GM06990 (cell line): ENCODE results near the gene B3GAT1.

Source experiments
- DNase-seq: peaks from one replicate; pipeline ENCODE4 v3.0.0-alpha.2; 2011; ENCODE audit not compliant: insufficient read length; ENCODE audit errors: extremely low read depth
- H3K27me3 ChIP-seq: replicated peaks from 2 replicates; pipeline ENCODE4 v1.6.0; 2011; ENCODE audit warnings: low read length; ENCODE audit not compliant: control insufficient read depth, insufficient read depth
- H3K36me3 ChIP-seq: 2 replicates; pipeline ENCODE4 v1.5.1; 2011; ENCODE audit warnings: low read length; ENCODE audit not compliant: control insufficient read depth, insufficient read depth
- H3K4me3 ChIP-seq: replicated peaks from 2 replicates; pipeline ENCODE4 v1.5.1; 2011; ENCODE audit warnings: low read depth, mild to moderate bottlenecking, control low read depth, low read length
- TF ChIP-seq, protein P1 (sequence below): IDR thresholded peaks from 2 replicates; pipeline ENCODE4 v1.5.1; 2011; ENCODE audit warnings: low read length, control low read depth, mild to moderate bottlenecking, inconsistent platforms; ENCODE audit not compliant: insufficient read depth, poor library complexity, severe bottlenecking

The B3GAT1 gene

DNA sequence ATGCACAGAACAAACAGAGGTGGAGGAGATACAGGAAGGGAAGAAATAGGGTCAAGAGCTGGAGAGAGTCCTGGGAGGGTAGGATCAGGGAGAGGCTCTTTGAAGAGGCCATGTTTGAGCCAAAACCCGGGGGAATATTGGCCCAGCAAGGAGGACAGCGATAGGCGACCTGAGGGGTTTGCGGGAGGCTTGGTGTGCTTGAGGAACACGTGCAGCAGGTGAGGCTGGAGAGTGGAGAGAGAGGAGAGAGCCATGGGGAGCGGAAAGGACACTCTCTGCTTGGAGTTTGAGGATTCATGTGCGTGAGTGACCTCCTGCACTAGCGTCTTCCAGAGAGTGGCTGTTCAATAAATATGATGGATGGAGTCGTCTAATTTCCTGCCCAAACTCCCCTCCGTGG is 4.7 kb upstream of the B3GAT1 start:
- Histone ChIP-seq H3K27me3 (no peaks in the 10 kb centered on the region; the same call in none of the 2 replicates), H3K4me3 (no peak overlapping the region), H3K36me3 (no peaks in the 10 kb centered on the region)
- TF ChIP-seq, protein P1, sequence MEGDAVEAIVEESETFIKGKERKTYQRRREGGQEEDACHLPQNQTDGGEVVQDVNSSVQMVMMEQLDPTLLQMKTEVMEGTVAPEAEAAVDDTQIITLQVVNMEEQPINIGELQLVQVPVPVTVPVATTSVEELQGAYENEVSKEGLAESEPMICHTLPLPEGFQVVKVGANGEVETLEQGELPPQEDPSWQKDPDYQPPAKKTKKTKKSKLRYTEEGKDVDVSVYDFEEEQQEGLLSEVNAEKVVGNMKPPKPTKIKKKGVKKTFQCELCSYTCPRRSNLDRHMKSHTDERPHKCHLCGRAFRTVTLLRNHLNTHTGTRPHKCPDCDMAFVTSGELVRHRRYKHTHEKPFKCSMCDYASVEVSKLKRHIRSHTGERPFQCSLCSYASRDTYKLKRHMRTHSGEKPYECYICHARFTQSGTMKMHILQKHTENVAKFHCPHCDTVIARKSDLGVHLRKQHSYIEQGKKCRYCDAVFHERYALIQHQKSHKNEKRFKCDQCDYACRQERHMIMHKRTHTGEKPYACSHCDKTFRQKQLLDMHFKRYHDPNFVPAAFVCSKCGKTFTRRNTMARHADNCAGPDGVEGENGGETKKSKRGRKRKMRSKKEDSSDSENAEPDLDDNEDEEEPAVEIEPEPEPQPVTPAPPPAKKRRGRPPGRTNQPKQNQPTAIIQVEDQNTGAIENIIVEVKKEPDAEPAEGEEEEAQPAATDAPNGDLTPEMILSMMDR = no peak
- no peak for DNase-seq

GRCh38 chr11:134414766-134415765 is 3.0 kb upstream of the B3GAT1 start:
- DNase-seq = no peak
- Histone ChIP-seq H3K36me3 (no peaks in the 10 kb centered on the region), H3K4me3 (no peak overlapping the region), H3K27me3 (peaks cover 1% of the 10 kb centered on the region)
- TF ChIP-seq, protein P1 = no peak

DNA sequence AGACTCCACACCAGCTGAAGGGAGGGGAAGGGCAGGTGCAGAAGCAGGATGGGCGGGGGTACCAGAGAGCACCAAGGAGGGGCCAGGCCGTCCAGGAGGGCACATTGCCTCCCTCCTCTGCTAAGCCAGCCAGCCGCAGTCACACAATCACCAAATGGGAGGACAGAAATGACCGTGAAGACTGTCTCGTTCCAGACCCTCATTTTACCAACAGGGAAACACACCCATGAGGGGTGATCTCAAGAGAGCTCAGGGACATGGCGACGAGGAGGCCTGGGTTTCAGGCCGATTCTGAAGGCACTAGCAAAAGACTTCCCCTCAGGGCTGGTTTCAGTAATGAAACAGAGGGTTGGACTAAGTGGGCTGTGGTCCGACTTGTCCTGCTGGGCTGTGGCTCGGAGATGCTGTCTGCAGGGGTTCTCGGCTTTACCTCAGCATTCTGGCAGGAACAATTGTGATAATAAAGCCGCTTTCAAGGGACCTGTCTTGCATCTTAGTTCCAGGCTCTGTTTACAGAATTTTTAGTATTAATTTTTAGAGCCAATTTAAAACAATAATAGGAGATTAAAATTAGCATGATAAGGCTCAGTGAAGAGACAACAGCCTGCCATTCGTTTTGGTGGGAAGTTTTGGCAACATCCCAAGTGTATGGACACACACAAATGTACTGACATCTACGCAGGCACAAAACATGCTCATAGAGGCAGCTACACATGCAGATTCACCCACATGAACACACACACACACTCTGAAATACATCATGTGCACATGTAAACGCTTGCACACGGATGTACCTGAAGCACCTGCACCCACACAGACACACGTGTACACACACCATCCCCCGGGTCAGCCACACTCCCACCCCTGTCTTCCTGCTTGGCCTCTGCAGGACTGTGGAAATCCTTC is 2.0 kb upstream of the B3GAT1 start:
- peaks cover 1% of the 10 kb centered on the region for H3K27me3 ChIP-seq
- no peak overlapping the region for H3K4me3 ChIP-seq
- TF ChIP-seq, protein P1 = no peak

DNA sequence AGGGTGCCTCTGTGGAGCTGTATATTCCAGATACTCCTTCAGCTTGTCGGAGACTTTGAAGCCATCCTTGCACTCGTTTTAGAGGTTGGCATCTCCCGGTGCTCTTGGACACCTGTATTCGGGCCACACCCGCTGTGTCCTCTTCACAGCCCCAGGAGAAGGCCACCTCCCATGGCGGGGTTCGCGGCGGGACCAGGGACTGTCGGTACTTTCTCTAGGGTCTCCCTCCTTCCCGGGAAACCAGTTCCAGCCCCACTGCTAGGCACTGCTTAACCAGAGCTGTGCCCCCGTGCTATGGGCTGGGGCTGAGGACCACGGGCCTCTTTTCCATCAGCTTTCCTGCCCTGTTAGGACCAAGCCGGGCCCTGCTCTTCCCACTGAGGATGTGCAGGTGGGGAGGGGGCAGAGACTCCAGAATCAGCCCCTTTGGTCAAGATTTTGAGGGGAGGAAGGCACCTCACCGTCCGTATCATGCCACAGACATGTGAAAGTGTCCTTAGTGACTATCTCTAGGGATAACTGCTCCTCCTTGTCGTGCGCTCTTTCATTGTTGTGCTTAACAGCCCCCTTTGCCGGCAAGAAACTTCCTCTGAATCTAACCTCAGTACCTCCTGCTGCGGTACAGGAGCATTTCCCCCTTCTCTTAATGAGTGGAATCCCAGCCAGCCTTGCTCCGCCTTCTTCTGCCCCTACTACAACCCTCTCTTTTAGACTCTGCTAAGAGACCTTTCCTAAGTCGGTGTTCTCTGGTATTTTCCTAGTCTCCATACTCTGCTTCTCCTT is 1.2 kb upstream of the B3GAT1 start:
- no peaks in the 10 kb centered on the region for H3K36me3 ChIP-seq
- H3K27me3 ChIP-seq = peaks cover 1% of the 10 kb centered on the region
- no peak for DNase-seq
- TF ChIP-seq, protein P1 = no peak
- H3K4me3 ChIP-seq = no peak overlapping the region

More for the DNA sequence above, 2.0 kb upstream of the B3GAT1 start:
- no peaks in the 10 kb centered on the region for H3K36me3 ChIP-seq
- no peak for DNase-seq

- Histone ChIP-seq H3K36me3 (no peaks in the 10 kb centered on the region), H3K27me3 (peaks cover 1% of the 10 kb centered on the region), H3K4me3 (no peak overlapping the region)
- TF ChIP-seq, protein P1 = no peak
- DNase-seq = no peak
Measured at GRCh38 chr11:134410766-134411165, 1.3 kb downstream of the B3GAT1 start.
